Measurements from ENCODE around the gene STAT4.

DNA sequence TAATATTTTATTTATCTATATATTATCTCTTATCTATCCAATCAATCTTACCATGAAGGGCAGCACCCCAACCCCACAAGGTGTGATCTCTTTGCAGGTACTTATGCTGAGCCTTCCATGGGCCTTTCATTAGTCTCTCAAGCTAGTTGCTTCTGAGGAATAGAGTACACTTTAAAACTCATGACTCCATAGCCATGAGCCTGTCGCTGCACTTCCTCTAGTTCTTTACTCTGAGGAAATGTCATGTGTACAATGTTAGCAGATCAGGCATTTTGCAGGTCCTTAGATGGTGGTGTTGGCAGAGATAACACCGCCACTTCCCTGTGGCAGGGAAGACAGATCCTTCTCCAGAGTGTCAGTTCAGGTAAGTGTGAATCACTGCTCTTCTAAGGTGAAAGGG lies 29.5 kb upstream of the STAT4 start:
- TF ChIP-seq, protein P1, sequence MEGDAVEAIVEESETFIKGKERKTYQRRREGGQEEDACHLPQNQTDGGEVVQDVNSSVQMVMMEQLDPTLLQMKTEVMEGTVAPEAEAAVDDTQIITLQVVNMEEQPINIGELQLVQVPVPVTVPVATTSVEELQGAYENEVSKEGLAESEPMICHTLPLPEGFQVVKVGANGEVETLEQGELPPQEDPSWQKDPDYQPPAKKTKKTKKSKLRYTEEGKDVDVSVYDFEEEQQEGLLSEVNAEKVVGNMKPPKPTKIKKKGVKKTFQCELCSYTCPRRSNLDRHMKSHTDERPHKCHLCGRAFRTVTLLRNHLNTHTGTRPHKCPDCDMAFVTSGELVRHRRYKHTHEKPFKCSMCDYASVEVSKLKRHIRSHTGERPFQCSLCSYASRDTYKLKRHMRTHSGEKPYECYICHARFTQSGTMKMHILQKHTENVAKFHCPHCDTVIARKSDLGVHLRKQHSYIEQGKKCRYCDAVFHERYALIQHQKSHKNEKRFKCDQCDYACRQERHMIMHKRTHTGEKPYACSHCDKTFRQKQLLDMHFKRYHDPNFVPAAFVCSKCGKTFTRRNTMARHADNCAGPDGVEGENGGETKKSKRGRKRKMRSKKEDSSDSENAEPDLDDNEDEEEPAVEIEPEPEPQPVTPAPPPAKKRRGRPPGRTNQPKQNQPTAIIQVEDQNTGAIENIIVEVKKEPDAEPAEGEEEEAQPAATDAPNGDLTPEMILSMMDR (IDR thresholded peaks at IDR 0.05 in 4 of 5, conservative IDR thresholded peaks at IDR 0.05 in 1 of 5), result no peak
- TF ChIP-seq POLR2A (IDR thresholded peaks at IDR 0.05), result no peak

Measured in gastrocnemius medialis (tissue), 4 donors.